Lower leg skin (tissue), 4 donors: ENCODE data around the gene TSR3. TPM values are rescaled to one million over a fixed set of nuclear protein-coding genes. Genes with fewer than 3 reads are reported as not detected.

Source experiments
- DNase-seq, 2 donors: peaks; one replicate each; pipeline ENCODE4 v3.0.0-alpha.2; 2019; ENCODE audit warnings: low spot score in 2 of 2
- H3K4me3 ChIP-seq: fragments of 200-600 bp; sonication (generic); 2 replicates; pipeline ENCODE4 v1.5.1; 2017; ENCODE audit warnings: mild to moderate bottlenecking, low read depth; ENCODE audit not compliant: poor library complexity, severe bottlenecking
- CTCF ChIP-seq, 3 donors: fragments of 450-650 bp; IDR thresholded peaks; one replicate each; pipeline ENCODE4 v1.5.1; 2016; ENCODE audit warnings: antibody characterized with exemption in 3 of 3, mild to moderate bottlenecking in 3 of 3, moderate library complexity in 2 of 3
- POLR2A ChIP-seq, 2 donors: fragments of 450-650 bp; IDR thresholded peaks; one replicate each; pipeline ENCODE4 v1.6.1; 2016 to 2017; ENCODE audit warnings: antibody characterized with exemption in 2 of 2, mild to moderate bottlenecking in 1 of 2, moderate library complexity in 1 of 2
- WGBS, 2 donors: methylation state at CpG; one replicate each; pipeline ENCODE4 v1.1.5; 2018; 5-methylcytosine and 5-hydroxymethylcytosine counted together
- intact Hi-C: fragments of 100-400 bp; cut with DNase I; formaldehyde crosslinking; loops from one replicate; pipeline ENCODE4 v1.15.0; 2023; ENCODE audit warnings: low total_unique reads
- total RNA-seq, 4 donors: library from RNA; depleted of rRNA; stranded (reverse); fragments of >200 nt; gene quantifications; one replicate each; pipeline ENCODE4 v1.1.0, GENCODE V29; 2016

Gene TSR3
- total RNA-seq, 4 donors from 2014 or later: 76.8 to 106 (median 90.5) TPM

GRCh38 chr16:1395444-1396031 lies 43.9 kb upstream of the TSR3 start:
- intact Hi-C loops: no loop called here
- DNase-seq: no peak
- WGBS, 2 donors: 88 to 93% methylated on average over 17 to 20 of the region's 22 CpGs
- H3K4me3 ChIP-seq: no peak overlapping the region
- TF ChIP-seq CTCF (IDR thresholded peaks at IDR 0.05) (no peak), POLR2A (IDR thresholded peaks at IDR 0.05) (no peak)

- intact Hi-C loops: no loop called here
- no peak for DNase-seq
These were observed 42.8 kb upstream of the TSR3 start for GRCh38 chr16:1394367-1394951.

GRCh38 chr16:1393613-1394176 lies 42.0 kb upstream of the TSR3 start:
- H3K4me3 ChIP-seq: no peak overlapping the region
- intact Hi-C loops: no loop called here
- TF ChIP-seq POLR2A (IDR thresholded peaks at IDR 0.05): no peak
- TF ChIP-seq CTCF (IDR thresholded peaks at IDR 0.05): no peak
- WGBS, 2 donors: 95 to 96% methylated on average over 16 to 17 of the region's 21 CpGs
- no peak for DNase-seq

More at GRCh38 chr16:1394367-1394951, 42.8 kb upstream of the TSR3 start:
- 92% methylated on average over 19 of the region's 19 CpGs for WGBS, 2 donors
- no peak overlapping the region for H3K4me3 ChIP-seq
- TF ChIP-seq POLR2A (IDR thresholded peaks at IDR 0.05): no peak
- TF ChIP-seq CTCF (IDR thresholded peaks at IDR 0.05): no peak

- TF ChIP-seq CTCF (IDR thresholded peaks at IDR 0.05) (no peak), POLR2A (IDR thresholded peaks at IDR 0.05) (no peak)
- intact Hi-C loops: no loop called here
- H3K4me3 ChIP-seq: no peak overlapping the region
- no peak for DNase-seq
- 94 to 95% methylated on average over 17 of the region's 17 CpGs for WGBS, 2 donors
These were observed 41.1 kb upstream of the TSR3 start for GRCh38 chr16:1392826-1393225.

GRCh38 chr16:1390239-1390779 lies 38.6 kb upstream of the TSR3 start:
- WGBS, 2 donors: 83 to 85% methylated on average over 28 of the region's 28 CpGs
- TF ChIP-seq POLR2A (IDR thresholded peaks at IDR 0.05) (no peak), CTCF (IDR thresholded peaks at IDR 0.05) (no peak)
- intact Hi-C loops: no loop called here
- no peak for DNase-seq
- no peak overlapping the region for H3K4me3 ChIP-seq
